Sciatic nerve (tissue), 2 donors: ENCODE results near the gene LSMEM2. TPM values are rescaled to one million over a fixed set of nuclear protein-coding genes. Genes with fewer than 3 reads are reported as not detected.
"Not testable (repeated sequence)": the region's sequence is repeated elsewhere in the genome, so short reads cannot be mapped to it uniquely, and the experiment has no call there.

Experiments
- ATAC-seq: fragments of 200-7000 bp; cut with Tn5 transposase; one replicate; pipeline ENCODE4 v1.9.1; 2020; ENCODE audit warnings: mild to moderate bottlenecking, moderate library complexity
- DNase-seq: peaks from one replicate; pipeline ENCODE4 v3.0.0-alpha.2; 2020; ENCODE audit warnings: low spot score
- intact Hi-C: fragments of 100-400 bp; cut with DNase I; formaldehyde crosslinking; loops from one replicate; pipeline ENCODE4 v1.14.2; 2022
- total RNA-seq: library from RNA; stranded (reverse); fragmentation: NEBNext Ultra II Directional; extraction: Animal tissue kit (Norgen Biotek cat#: 25700); gene quantifications from one replicate; pipeline ENCODE4 v1.2.1, GENCODE V29; 2021
- donor health status: DM: no; HTN: no; CAD: no.
- donor health status: DM: no; HTN: no; CAD: no.

The LSMEM2 gene
- total RNA-seq, 1 donor from 2014 or later: 2.0 TPM

- intact Hi-C loops: not testable (repeated sequence)
Measured at GRCh38 chr3:50244813-50245212, 34.1 kb upstream of the LSMEM2 start.

GRCh38 chr3:50245251-50245745 lies 33.6 kb upstream of the LSMEM2 start:
- intact Hi-C loops: no loop called here
- DNase-seq: no peak
- peak; percentile 0 for ATAC-seq

More at GRCh38 chr3:50244813-50245212, 34.1 kb upstream of the LSMEM2 start:
- not testable (repeated sequence) for DNase-seq, ATAC-seq

- ATAC-seq (peak; percentile 91), DNase-seq (peak; percentile 96)
- intact Hi-C loops: no loop called here
Measured at GRCh38 chr3:50245831-50246516, 32.9 kb upstream of the LSMEM2 start.

GRCh38 chr3:50246517-50246954 lies 32.4 kb upstream of the LSMEM2 start:
- intact Hi-C loops: no loop called here
- no peak for DNase-seq

GRCh38 chr3:50248387-50248786 lies 30.5 kb upstream of the LSMEM2 start:
- intact Hi-C loops: no loop called here
- DNase-seq: no peak
- ATAC-seq: no peak

More at GRCh38 chr3:50246517-50246954, 32.4 kb upstream of the LSMEM2 start:
- peak; percentile 49 for ATAC-seq

GRCh38 chr3:50249457-50249856 lies 29.4 kb upstream of the LSMEM2 start:
- ATAC-seq (no peak), DNase-seq (no peak)
- intact Hi-C loops: no loop called here

- intact Hi-C loops: no loop called here
- ATAC-seq: no peak
- no peak for DNase-seq
Measured at GRCh38 chr3:50250514-50250913, 28.4 kb upstream of the LSMEM2 start.

GRCh38 chr3:50251220-50251619 lies 27.7 kb upstream of the LSMEM2 start:
- ATAC-seq (no peak), DNase-seq (no peak)
- intact Hi-C loops: no loop called here

GRCh38 chr3:50254577-50255250 lies 24.2 kb upstream of the LSMEM2 start:
- no peak for DNase-seq
- intact Hi-C loops: no loop called here
- peak; percentile 67 for ATAC-seq

GRCh38 chr3:50255251-50255615 lies 23.7 kb upstream of the LSMEM2 start:
- intact Hi-C loops: no loop called here
- no peak for DNase-seq
- ATAC-seq: no peak

GRCh38 chr3:50256978-50257890 lies 21.7 kb upstream of the LSMEM2 start:
- ATAC-seq (no peak), DNase-seq (no peak)
- intact Hi-C loops: no loop called here

GRCh38 chr3:50258029-50258680 lies 20.7 kb upstream of the LSMEM2 start:
- no peak for DNase-seq
- intact Hi-C loops: no loop called here
- ATAC-seq: no peak

- DNase-seq (no peak), ATAC-seq (no peak)
- intact Hi-C loops: no loop called here
Measured at GRCh38 chr3:50258979-50259378, 19.9 kb upstream of the LSMEM2 start.

- ATAC-seq: no peak
- intact Hi-C loops: no loop called here
Measured at GRCh38 chr3:50259432-50260026, 19.4 kb upstream of the LSMEM2 start.

GRCh38 chr3:50260027-50260941 lies 18.6 kb upstream of the LSMEM2 start:
- intact Hi-C loops: no loop called here
- DNase-seq (peak; percentile 97), ATAC-seq (peak; percentile 68)

More at GRCh38 chr3:50259432-50260026, 19.4 kb upstream of the LSMEM2 start:
- no peak for DNase-seq

- no peak for DNase-seq
- intact Hi-C loops: no loop called here
- ATAC-seq: no peak
Measured at GRCh38 chr3:50260942-50261441, 17.9 kb upstream of the LSMEM2 start.

- intact Hi-C loops: no loop called here
- ATAC-seq (no peak), DNase-seq (no peak)
Measured at GRCh38 chr3:50261505-50261904, 17.4 kb upstream of the LSMEM2 start.
